NCI-H146 (cell line): Measurements from ENCODE around the gene INTS2.
A peak's percentile ranks its signal among the peaks of the same experiment; 100 is the strongest.
"Not testable (repeated sequence)": the region's sequence is repeated elsewhere in the genome, so short reads cannot be mapped to it uniquely, and the experiment has no call there.

ENCODE experiments used
- DNase-seq: peaks from one replicate; lab custom pipeline; 2025; lab: John Stamatoyannopoulos, UW

The INTS2 gene

GRCh38 chr17:61821655-61822054 lies 106.1 kb downstream of the INTS2 start:
- DNase-seq, result no peak

- DNase-seq, result not testable (repeated sequence)
Measured at GRCh38 chr17:61819265-61819664, 108.5 kb downstream of the INTS2 start.

- no peak for DNase-seq
Measured at GRCh38 chr17:61818225-61818624, 109.6 kb downstream of the INTS2 start.

- DNase-seq, result no peak
Measured at GRCh38 chr17:61817452-61817851, 110.3 kb downstream of the INTS2 start.

- no peak for DNase-seq
Measured at GRCh38 chr17:61816538-61816937, 111.2 kb downstream of the INTS2 start.

- DNase-seq, result peak; percentile 81
Measured at GRCh38 chr17:61815863-61816503, 111.8 kb downstream of the INTS2 start.
